Mononuclear cell (primary cell): ENCODE results near the gene ANKH. TPM values are rescaled to one million over a fixed set of nuclear protein-coding genes. Genes with fewer than 3 reads are reported as not detected.

Source experiments
- H3K27me3 ChIP-seq: 2 replicates; pipeline ENCODE4 v1.6.0; 2011; ENCODE audit warnings: low read length, control low read depth; ENCODE audit not compliant: insufficient read depth
- H3K4me1 ChIP-seq: 2 replicates; pipeline ENCODE4 v1.5.1; 2011; ENCODE audit warnings: mild to moderate bottlenecking, low read length, control low read depth; ENCODE audit not compliant: insufficient read depth
- H3K4me3 ChIP-seq: 2 replicates; pipeline ENCODE4 v1.5.1; 2011; ENCODE audit warnings: mild to moderate bottlenecking, low read length, moderate library complexity
- H3K9me3 ChIP-seq: 2 replicates; pipeline ENCODE4 v1.5.1; 2011; ENCODE audit warnings: low read depth, mild to moderate bottlenecking, control low read depth, low read length
- total RNA-seq: library from RNA; depleted of rRNA; stranded (reverse); fragments of >200 nt; gene quantifications from one replicate; pipeline ENCODE4 v1.2.3, GENCODE V29; 2012

Gene ANKH
- total RNA-seq, 1 donor = 35.7 TPM

GRCh38 chr5:14873093-14873492, 1.5 kb upstream of the ANKH start:
- Histone ChIP-seq H3K4me1 (peaks cover 22% of the 10 kb centered on the region), H3K4me3 (no peak overlapping the region), H3K27me3 (peaks cover 29% of the 10 kb centered on the region), H3K9me3 (no peaks in the 10 kb centered on the region)

- Histone ChIP-seq H3K4me1 (peaks cover 22% of the 10 kb centered on the region), H3K9me3 (no peaks in the 10 kb centered on the region), H3K27me3 (peaks cover 29% of the 10 kb centered on the region), H3K4me3 (peak overlapping the region; percentile 56)
Observed at GRCh38 chr5:14872070-14872989, 752 bp upstream of the ANKH start.

GRCh38 chr5:14870337-14871213, 1.0 kb downstream of the ANKH start:
- Histone ChIP-seq H3K9me3 (no peaks in the 10 kb centered on the region), H3K4me3 (peak overlapping the region; percentile 38), H3K4me1 (peaks cover 22% of the 10 kb centered on the region), H3K27me3 (peaks cover 25% of the 10 kb centered on the region)

DNA sequence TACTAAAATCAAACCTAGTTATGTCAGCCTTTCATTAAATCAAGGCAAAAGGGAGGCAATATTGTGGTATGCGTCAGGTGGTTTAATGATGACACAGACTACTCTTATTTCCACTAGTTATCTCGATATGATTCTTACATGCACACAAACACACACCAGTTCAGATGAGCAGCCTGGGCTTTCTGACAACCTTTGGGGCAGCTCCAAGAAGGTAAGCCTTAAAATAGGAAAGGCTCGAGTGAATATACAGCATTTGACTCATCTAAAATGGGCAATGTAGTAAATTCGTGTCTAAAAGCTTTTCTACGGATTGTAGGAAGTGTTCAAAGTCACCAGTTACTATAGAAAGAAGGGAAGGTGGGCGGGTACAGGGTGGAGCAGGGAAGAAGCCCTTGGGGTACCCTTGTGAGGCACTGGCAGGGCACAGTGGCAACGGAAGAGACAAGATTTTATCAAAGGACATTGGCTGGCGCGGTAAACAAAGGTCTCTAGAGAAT, 1.9 kb downstream of the ANKH start:
- peaks cover 22% of the 10 kb centered on the region for H3K4me1 ChIP-seq
- H3K4me3 ChIP-seq = no peak overlapping the region
- H3K9me3 ChIP-seq = no peaks in the 10 kb centered on the region
- peaks cover 25% of the 10 kb centered on the region for H3K27me3 ChIP-seq

- Histone ChIP-seq H3K27me3 (peaks cover 25% of the 10 kb centered on the region), H3K9me3 (no peaks in the 10 kb centered on the region), H3K4me1 (peaks cover 22% of the 10 kb centered on the region), H3K4me3 (no peak overlapping the region)
Observed at GRCh38 chr5:14869233-14869632, 2.3 kb downstream of the ANKH start.

DNA sequence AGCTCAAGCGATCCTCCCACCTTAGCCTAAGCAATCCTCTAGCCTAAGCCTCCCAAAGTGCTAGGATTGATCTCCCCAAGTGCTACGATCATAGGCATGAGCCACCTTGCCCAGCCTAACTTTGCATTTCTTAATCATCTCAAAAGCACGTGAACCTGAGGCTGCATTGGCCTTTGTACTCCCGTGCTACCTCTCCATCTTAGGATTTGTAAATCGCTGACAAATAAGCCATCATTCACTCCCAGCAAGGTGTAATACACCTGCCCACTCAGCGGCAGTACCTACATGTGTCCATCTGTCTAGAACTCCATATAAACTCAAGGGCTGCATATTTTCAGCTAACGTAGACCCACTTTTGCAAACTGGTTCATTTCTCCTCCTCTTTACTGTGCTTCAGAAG, 2.8 kb downstream of the ANKH start:
- Histone ChIP-seq H3K9me3 (no peaks in the 10 kb centered on the region), H3K27me3 (peaks cover 25% of the 10 kb centered on the region), H3K4me1 (peaks cover 22% of the 10 kb centered on the region), H3K4me3 (no peak overlapping the region)

DNA sequence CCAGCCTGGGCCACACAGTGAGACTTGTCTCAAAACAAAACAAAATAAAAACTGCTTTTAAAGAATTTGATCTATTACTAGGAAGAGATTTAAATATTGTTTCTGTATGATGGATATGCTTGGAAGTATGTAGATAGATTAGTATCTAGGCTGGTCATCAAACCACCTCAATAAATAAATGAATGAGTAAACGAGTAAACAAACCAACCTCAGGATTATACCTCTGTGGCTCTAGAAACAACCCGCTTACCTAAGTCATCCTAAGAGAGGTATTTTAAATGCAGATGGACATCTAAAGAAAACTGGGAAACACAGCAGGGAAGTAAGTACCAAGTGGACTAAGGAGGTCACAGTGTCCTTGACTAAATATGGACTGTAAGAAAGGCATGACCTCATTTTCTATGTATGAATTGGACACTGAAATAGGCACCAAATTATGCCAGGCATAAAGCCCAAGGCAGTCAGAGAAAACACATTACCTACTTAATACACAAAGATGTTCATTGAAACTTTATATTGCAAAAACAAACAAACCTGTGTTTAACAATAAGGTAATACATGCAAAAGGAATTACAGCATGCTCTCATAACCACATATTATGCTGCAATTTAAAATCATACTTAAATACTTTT, 7.3 kb downstream of the ANKH start:
- no peaks in the 10 kb centered on the region for H3K4me1 ChIP-seq
- H3K27me3 ChIP-seq = peaks cover 4% of the 10 kb centered on the region
- no peaks in the 10 kb centered on the region for H3K9me3 ChIP-seq
- no peak overlapping the region for H3K4me3 ChIP-seq

- H3K4me3 ChIP-seq = no peak overlapping the region
- H3K27me3 ChIP-seq = no peaks in the 10 kb centered on the region
- no peaks in the 10 kb centered on the region for H3K9me3 ChIP-seq
- no peaks in the 10 kb centered on the region for H3K4me1 ChIP-seq
Observed at GRCh38 chr5:14863105-14863504, 8.5 kb downstream of the ANKH start.

DNA sequence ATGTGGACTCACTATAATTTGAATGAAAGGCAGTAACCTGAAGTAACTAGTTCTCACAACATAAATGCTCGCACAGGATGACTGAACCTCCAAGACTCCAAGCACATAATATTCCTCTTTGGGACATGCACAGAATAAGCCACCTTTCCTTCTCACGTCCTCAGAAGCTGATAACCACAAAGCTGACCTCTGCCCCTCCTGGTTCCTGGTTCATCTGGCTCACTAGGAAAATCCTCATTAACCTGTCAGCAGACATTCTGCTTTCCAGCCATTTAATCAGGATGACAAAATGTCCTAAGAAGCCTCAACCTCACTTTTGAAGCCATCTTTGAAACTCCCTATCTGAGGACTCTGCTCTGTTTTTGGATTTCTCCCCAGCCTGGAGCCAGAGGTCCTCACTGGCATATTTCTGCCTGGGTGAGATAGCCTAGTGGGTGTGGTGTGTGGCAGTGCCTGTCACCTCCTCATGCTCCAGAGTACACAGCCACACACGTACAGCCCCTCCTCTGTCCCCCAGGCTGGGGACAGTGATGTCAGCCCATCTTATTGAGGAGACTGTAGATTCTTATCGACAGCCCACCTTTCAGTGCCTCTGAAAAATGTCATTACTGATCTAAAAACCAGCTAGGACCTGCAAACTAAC, 10.3 kb downstream of the ANKH start:
- peaks cover 6% of the 10 kb centered on the region for H3K4me1 ChIP-seq
- H3K9me3 ChIP-seq = no peaks in the 10 kb centered on the region
- H3K4me3 ChIP-seq = no peak overlapping the region
- H3K27me3 ChIP-seq = no peaks in the 10 kb centered on the region

GRCh38 chr5:14859980-14860379, 11.6 kb downstream of the ANKH start:
- H3K4me3 ChIP-seq = no peak overlapping the region
- H3K27me3 ChIP-seq = no peaks in the 10 kb centered on the region
- peaks cover 8% of the 10 kb centered on the region for H3K4me1 ChIP-seq
- H3K9me3 ChIP-seq = no peaks in the 10 kb centered on the region

- Histone ChIP-seq H3K4me3 (no peak overlapping the region), H3K27me3 (no peaks in the 10 kb centered on the region), H3K9me3 (no peaks in the 10 kb centered on the region), H3K4me1 (peaks cover 14% of the 10 kb centered on the region)
Observed at GRCh38 chr5:14859150-14859549, 12.4 kb downstream of the ANKH start.

DNA sequence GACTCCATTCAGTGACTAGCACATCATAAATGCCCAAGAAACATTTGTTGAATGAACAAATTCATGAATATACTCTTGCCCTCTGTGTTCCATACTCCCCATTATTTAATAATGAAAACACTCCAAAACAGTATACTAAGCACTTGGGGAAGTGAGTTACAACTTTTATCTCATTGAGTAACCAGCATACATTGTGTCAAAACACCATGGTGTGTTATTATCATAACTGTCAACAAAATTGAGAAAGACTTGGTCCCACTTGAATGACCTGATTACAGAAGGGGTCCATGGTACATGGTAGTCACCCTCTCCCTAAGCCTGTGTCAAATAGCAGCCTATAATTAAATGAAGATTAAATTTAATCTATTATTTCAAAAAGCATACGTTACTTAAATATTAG, 16.2 kb downstream of the ANKH start:
- H3K4me3 ChIP-seq = no peak overlapping the region
- H3K4me1 ChIP-seq = peaks cover 14% of the 10 kb centered on the region
- no peaks in the 10 kb centered on the region for H3K9me3 ChIP-seq
- H3K27me3 ChIP-seq = no peaks in the 10 kb centered on the region

DNA sequence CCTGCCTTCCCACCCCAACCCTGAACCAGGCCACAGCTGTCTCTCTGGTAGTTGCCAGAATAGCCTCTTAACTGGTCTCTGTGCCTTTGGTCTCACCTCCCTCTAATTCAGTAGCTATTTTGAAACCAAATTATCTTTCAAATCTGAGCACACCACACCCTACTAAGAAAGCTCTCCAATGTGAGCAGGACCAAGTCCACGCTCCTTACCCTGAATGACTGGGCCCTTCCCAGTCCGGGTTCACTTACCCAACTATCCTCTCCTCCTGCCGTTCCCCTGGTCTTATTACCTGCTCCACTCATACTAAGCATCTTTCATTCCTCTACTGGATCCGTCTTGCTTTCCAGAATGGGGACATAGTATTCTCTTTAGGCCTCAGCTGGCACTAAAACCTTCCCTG, 16.8 kb downstream of the ANKH start:
- no peak overlapping the region for H3K4me3 ChIP-seq
- H3K4me1 ChIP-seq = peaks cover 14% of the 10 kb centered on the region

DNA sequence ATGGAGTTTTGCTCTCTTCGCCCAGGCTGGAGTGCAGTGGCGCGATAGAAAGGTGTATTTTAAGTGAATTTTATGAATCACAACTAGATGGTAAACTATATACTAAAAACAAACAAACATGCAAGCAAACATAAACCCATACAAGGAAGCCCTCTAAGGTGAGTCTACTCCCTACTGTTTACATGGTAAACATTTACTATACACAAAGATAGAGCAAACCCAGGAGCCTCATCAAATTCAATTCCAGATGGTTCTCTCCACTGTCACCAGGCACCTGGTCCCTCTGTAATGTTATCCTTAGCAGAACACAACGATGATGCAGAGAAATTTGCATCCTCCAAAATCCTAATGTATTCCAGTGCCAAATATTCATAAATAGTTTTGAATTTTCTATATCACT, 17.9 kb downstream of the ANKH start:
- Histone ChIP-seq H3K4me3 (no peak overlapping the region), H3K4me1 (peaks cover 14% of the 10 kb centered on the region), H3K27me3 (no peaks in the 10 kb centered on the region), H3K9me3 (no peaks in the 10 kb centered on the region)

More for the DNA sequence above, 16.8 kb downstream of the ANKH start:
- Histone ChIP-seq H3K9me3 (no peaks in the 10 kb centered on the region), H3K27me3 (no peaks in the 10 kb centered on the region)
